HEK293 (cell line): ENCODE measurements around the gene CYP27C1.

Experiments
- CTCF ChIA-PET: fragments of 350-600 bp; formaldehyde crosslinking; extraction: SDS; loops from one replicate; lab custom pipeline; 2021; ENCODE audit warnings: antibody characterized with exemption; lab: Yijun Ruan, JAX
- POLR2A ChIA-PET: fragments of 300-600 bp; formaldehyde crosslinking; extraction: SDS; loops from one replicate; lab custom pipeline; 2020; ENCODE audit warnings: antibody characterized with exemption, inconsistent platforms; lab: Yijun Ruan, JAX
- H3K27ac ChIP-seq: fragments of 200-500 bp; sonication (Bioruptor generic); 2 replicates; pipeline ENCODE4 v1.5.1; 2014; ENCODE audit warnings: low read depth, low read length, control low read depth, inconsistent platforms; ENCODE audit errors: extremely low read depth
- H3K36me3 ChIP-seq, 2 experiments: fragments of 200-500 bp in 1 of 2; sonication (Bioruptor generic) in 1 of 2; 1 replicate in 1 of 2; 2 replicates in 1 of 2; pipeline ENCODE4 v1.5.1; 2014 to 2017; ENCODE audit warnings: inconsistent platforms in 2 of 2, low read length in 2 of 2; ENCODE audit not compliant: control insufficient read depth in 2 of 2, insufficient read depth in 1 of 2
- H3K4me1 ChIP-seq: fragments of 200-500 bp; sonication (Bioruptor generic); 2 replicates; pipeline ENCODE4 v1.5.1; 2014; ENCODE audit warnings: mild to moderate bottlenecking, low read length, inconsistent platforms; ENCODE audit not compliant: control insufficient read depth, insufficient read depth
- H3K4me3 ChIP-seq: 2 replicates; pipeline ENCODE4 v1.5.1; 2011; ENCODE audit warnings: low read depth, mild to moderate bottlenecking, control low read depth, low read length, moderate library complexity
- H3K9me3 ChIP-seq: fragments of 200-500 bp; sonication (Bioruptor generic); 2 replicates; pipeline ENCODE4 v1.5.1; 2014; ENCODE audit warnings: low read depth, low read length, inconsistent platforms; ENCODE audit not compliant: control insufficient read depth, insufficient read depth
- MYNN ChIP-seq: fragments of 450-650 bp; formaldehyde crosslinking; IDR thresholded peaks from 2 replicates; pipeline ENCODE4 v1.5.1; 2016; ENCODE audit warnings: missing biosample characterization, missing genetic modification characterization, borderline replicate concordance
- OSR2 ChIP-seq: fragments of 450-650 bp; formaldehyde crosslinking; IDR thresholded peaks from 2 replicates; pipeline ENCODE4 v1.5.1; 2016; ENCODE audit warnings: missing biosample characterization, missing genetic modification characterization
- RBAK ChIP-seq: fragments of 450-650 bp; formaldehyde crosslinking; IDR thresholded peaks from 2 replicates; pipeline ENCODE4 v1.5.1; 2016; ENCODE audit warnings: missing biosample characterization, missing genetic modification characterization
- YY1 ChIP-seq: fragments of 450-650 bp; formaldehyde crosslinking; IDR thresholded peaks from 2 replicates; pipeline ENCODE4 v1.5.1; 2018; ENCODE audit warnings: missing biosample characterization, missing genetic modification characterization
- YY2 ChIP-seq: fragments of 450-650 bp; formaldehyde crosslinking; IDR thresholded peaks from 2 replicates; pipeline ENCODE4 v1.5.1; 2016; ENCODE audit warnings: missing biosample characterization, missing genetic modification characterization
- ZBTB17 ChIP-seq: fragments of 450-650 bp; formaldehyde crosslinking; IDR thresholded peaks from 2 replicates; pipeline ENCODE4 v1.5.1; 2016; ENCODE audit warnings: missing biosample characterization, missing genetic modification characterization
- ZBTB8A ChIP-seq: fragments of 450-650 bp; formaldehyde crosslinking; IDR thresholded peaks from 2 replicates; pipeline ENCODE4 v1.5.1; 2016; ENCODE audit warnings: missing biosample characterization, missing genetic modification characterization
- ZNF132 ChIP-seq: fragments of 450-650 bp; formaldehyde crosslinking; IDR thresholded peaks from 2 replicates; pipeline ENCODE4 v1.5.1; 2017; ENCODE audit warnings: missing biosample characterization, missing genetic modification characterization, borderline replicate concordance
- ZNF140 ChIP-seq: fragments of 450-650 bp; formaldehyde crosslinking; IDR thresholded peaks from 2 replicates; pipeline ENCODE4 v1.5.1; 2016; ENCODE audit warnings: missing biosample characterization, missing genetic modification characterization
- ZNF16 ChIP-seq: fragments of 450-650 bp; formaldehyde crosslinking; IDR thresholded peaks from 2 replicates; pipeline ENCODE4 v1.5.1; 2016; ENCODE audit warnings: low read depth, missing biosample characterization, missing genetic modification characterization
- ZNF214 ChIP-seq: fragments of 450-650 bp; formaldehyde crosslinking; IDR thresholded peaks from 2 replicates; pipeline ENCODE4 v1.5.1; 2017; ENCODE audit warnings: missing biosample characterization, mild to moderate bottlenecking, missing genetic modification characterization, borderline replicate concordance
- ZNF302 ChIP-seq: fragments of 450-650 bp; formaldehyde crosslinking; IDR thresholded peaks from 2 replicates; pipeline ENCODE4 v1.5.1; 2016; ENCODE audit warnings: missing biosample characterization, missing genetic modification characterization, low read depth
- ZNF341 ChIP-seq: fragments of 450-650 bp; formaldehyde crosslinking; IDR thresholded peaks from 2 replicates; pipeline ENCODE4; 2016; ENCODE audit warnings: low read depth, missing biosample characterization, missing genetic modification characterization
- ZNF354C ChIP-seq: fragments of 450-650 bp; formaldehyde crosslinking; IDR thresholded peaks from 2 replicates; pipeline ENCODE4 v1.5.1; 2016; ENCODE audit warnings: missing biosample characterization, missing genetic modification characterization, low read depth, borderline replicate concordance
- ZNF501 ChIP-seq: fragments of 450-650 bp; formaldehyde crosslinking; IDR thresholded peaks from 2 replicates; pipeline ENCODE4 v1.5.1; 2016; ENCODE audit warnings: missing biosample characterization, missing genetic modification characterization
- ZNF521 ChIP-seq: fragments of 450-650 bp; formaldehyde crosslinking; IDR thresholded peaks from 2 replicates; pipeline ENCODE4 v1.5.1; 2017; ENCODE audit warnings: missing biosample characterization, mild to moderate bottlenecking, missing genetic modification characterization
- ZNF560 ChIP-seq: fragments of 450-650 bp; formaldehyde crosslinking; IDR thresholded peaks from 2 replicates; pipeline ENCODE4 v1.5.1; 2017; ENCODE audit warnings: missing biosample characterization, missing genetic modification characterization, borderline replicate concordance
- ZNF792 ChIP-seq: fragments of 450-650 bp; formaldehyde crosslinking; IDR thresholded peaks from 2 replicates; pipeline ENCODE4 v1.5.1; 2016; ENCODE audit warnings: missing biosample characterization, missing genetic modification characterization
- ZNF837 ChIP-seq: fragments of 450-650 bp; formaldehyde crosslinking; IDR thresholded peaks from 2 replicates; pipeline ENCODE4 v1.5.1; 2016; ENCODE audit warnings: missing biosample characterization, missing genetic modification characterization
- ZNF843 ChIP-seq: fragments of 450-650 bp; formaldehyde crosslinking; IDR thresholded peaks from 2 replicates; pipeline ENCODE4 v1.5.1; 2016; ENCODE audit warnings: missing biosample characterization, missing genetic modification characterization
- TF ChIP-seq, protein P1 (sequence below): fragments of 450-650 bp; formaldehyde crosslinking; IDR thresholded peaks from 2 replicates; pipeline ENCODE4 v1.5.1; 2016; ENCODE audit warnings: missing biosample characterization, missing genetic modification characterization
- TF ChIP-seq, protein P2 (sequence below): fragments of 450-650 bp; formaldehyde crosslinking; IDR thresholded peaks from 2 replicates; pipeline ENCODE4 v1.5.1; 2017; ENCODE audit warnings: missing biosample characterization, missing genetic modification characterization

Gene CYP27C1

DNA sequence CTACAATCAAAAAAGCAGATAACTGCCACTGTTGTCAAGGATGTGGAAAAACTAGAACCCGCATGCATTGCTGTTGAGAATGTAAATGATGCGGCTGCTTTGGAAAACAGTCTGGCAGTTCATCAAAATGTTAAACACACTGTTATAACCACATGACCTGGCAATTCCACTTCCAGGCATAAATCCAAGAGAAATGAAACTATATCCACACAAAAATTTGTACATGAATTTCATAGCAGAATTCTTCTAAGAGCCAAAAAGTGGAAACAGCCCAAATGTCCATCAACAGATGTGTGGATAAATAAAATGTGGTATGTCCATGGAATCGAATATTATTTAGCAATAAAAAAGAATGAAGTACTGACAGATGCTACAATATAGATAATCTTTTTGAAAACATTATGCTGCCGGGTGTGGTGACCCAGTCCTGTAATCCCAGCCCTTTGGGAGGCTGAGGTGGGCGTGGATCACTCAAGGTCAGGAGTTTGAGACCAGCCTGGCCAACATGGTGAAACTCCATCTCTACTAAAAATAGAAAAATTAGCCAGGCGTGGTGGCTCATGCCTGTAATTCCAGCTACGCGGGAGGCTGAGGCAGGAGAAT, 41.8 kb upstream of the CYP27C1 start:
- Histone ChIP-seq H3K36me3 (peaks cover 26 to 63% of the 10 kb centered on the region in 2 experiments), H3K27ac (no peak overlapping the region)
- ChIA-PET CTCF (no interaction called here), POLR2A (no interaction called here)
- TF ChIP-seq ZNF302 (tag by site-specific recombination) (no peak), ZNF521 (no peak)
- TF ChIP-seq, all 188 proteins: peak for 0
- Histone ChIP-seq H3K4me1 (no peaks in the 10 kb centered on the region), H3K4me3 (no peak overlapping the region), H3K9me3 (no peaks in the 10 kb centered on the region)

DNA sequence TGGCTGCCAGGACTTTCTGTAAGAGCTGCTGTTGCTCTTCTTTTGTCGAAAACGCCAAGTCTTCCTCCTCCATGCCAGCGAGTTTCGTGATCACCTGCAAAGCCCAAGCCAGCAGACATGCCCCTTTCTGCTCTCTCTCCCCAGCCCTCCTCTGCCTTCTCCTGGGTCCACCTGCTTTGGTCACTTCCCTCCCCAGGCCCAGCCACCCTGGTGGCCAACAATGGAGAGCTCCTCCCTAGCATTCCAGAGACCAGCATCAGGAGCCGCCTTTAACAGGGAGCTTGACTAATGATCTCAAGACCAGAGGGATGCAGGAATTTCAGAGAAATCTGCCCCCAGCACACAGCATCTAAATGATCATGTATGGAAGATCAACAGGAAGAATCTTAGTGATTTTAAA, 39.3 kb upstream of the CYP27C1 start:
- H3K4me3 ChIP-seq, result no peak overlapping the region
- CTCF ChIA-PET, result interaction anchor here (0.6 to 2.7 kb wide), 2 partner anchors 62 to 154 kb away, joined by 3 to 12 read pairs; no protein-coding TSS in a partner anchor
- H3K9me3 ChIP-seq, result no peaks in the 10 kb centered on the region
- no peak overlapping the region for H3K27ac ChIP-seq
- TF ChIP-seq ZNF837 (tag by site-specific recombination) (no peak), ZNF16 (tag by site-specific recombination) (no peak), ZNF132 (tag by site-specific recombination) (no peak), OSR2 (tag by site-specific recombination) (no peak), ZBTB17 (tag by site-specific recombination) (no peak), ZNF792 (tag by site-specific recombination) (no peak), MYNN (tag by site-specific recombination) (no peak), ZNF843 (tag by site-specific recombination) (no peak), ZNF214 (tag by site-specific recombination) (no peak), ZBTB8A (tag by site-specific recombination) (no peak), ZNF501 (no peak), ZNF560 (tag by site-specific recombination) (no peak), RBAK (tag by site-specific recombination) (no peak), YY2 (no peak), ZNF354C (tag by site-specific recombination) (no peak), ZNF140 (tag by site-specific recombination) (no peak)
- TF ChIP-seq, protein P1, sequence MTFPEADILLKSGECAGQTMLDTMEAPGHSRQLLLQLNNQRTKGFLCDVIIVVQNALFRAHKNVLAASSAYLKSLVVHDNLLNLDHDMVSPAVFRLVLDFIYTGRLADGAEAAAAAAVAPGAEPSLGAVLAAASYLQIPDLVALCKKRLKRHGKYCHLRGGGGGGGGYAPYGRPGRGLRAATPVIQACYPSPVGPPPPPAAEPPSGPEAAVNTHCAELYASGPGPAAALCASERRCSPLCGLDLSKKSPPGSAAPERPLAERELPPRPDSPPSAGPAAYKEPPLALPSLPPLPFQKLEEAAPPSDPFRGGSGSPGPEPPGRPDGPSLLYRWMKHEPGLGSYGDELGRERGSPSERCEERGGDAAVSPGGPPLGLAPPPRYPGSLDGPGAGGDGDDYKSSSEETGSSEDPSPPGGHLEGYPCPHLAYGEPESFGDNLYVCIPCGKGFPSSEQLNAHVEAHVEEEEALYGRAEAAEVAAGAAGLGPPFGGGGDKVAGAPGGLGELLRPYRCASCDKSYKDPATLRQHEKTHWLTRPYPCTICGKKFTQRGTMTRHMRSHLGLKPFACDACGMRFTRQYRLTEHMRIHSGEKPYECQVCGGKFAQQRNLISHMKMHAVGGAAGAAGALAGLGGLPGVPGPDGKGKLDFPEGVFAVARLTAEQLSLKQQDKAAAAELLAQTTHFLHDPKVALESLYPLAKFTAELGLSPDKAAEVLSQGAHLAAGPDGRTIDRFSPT (tag by site-specific recombination), result no peak
- TF ChIP-seq, protein P2, sequence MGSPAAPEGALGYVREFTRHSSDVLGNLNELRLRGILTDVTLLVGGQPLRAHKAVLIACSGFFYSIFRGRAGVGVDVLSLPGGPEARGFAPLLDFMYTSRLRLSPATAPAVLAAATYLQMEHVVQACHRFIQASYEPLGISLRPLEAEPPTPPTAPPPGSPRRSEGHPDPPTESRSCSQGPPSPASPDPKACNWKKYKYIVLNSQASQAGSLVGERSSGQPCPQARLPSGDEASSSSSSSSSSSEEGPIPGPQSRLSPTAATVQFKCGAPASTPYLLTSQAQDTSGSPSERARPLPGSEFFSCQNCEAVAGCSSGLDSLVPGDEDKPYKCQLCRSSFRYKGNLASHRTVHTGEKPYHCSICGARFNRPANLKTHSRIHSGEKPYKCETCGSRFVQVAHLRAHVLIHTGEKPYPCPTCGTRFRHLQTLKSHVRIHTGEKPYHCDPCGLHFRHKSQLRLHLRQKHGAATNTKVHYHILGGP (tag by site-specific recombination), result no peak
- TF ChIP-seq, all 188 proteins: peak for 0
- POLR2A ChIA-PET, result no interaction called here
- no peaks in the 10 kb centered on the region for H3K4me1 ChIP-seq
- H3K36me3 ChIP-seq, result peaks cover 26 to 71% of the 10 kb centered on the region in 2 experiments

DNA sequence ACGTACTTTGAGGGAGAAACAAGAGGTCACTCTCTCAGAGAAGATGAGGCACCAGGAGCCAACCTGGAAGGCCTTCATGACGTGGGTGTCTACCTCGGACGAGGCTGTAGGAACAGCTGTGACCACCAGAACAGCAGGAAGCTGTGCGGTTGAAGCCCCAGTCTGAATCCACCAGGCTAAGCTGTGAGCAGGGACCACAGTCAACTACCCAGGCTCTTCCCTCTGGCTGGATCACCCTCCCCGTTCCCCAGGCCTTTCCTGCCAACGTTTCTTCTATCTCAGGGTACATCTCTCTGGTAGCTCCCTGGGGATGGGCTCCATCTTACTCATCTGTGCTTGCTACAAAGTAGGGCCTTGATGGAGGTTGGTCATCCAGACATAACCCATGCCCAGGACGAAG, 36.8 kb upstream of the CYP27C1 start:
- Histone ChIP-seq H3K27ac (no peak overlapping the region), H3K4me3 (no peak overlapping the region), H3K4me1 (no peaks in the 10 kb centered on the region), H3K9me3 (no peaks in the 10 kb centered on the region), H3K36me3 (peaks cover 21 to 61% of the 10 kb centered on the region in 2 experiments)
- CTCF ChIA-PET, result no interaction called here
- no peak for TF ChIP-seq YY1 (tag by site-specific recombination)
- TF ChIP-seq ZNF341, result peak; percentile 66
- POLR2A ChIA-PET, result interaction anchor here (0.6 kb wide), 1 partner anchor 222 kb away, joined by 3 read pairs; no protein-coding TSS in a partner anchor
